Suppressor macrophage treated with lipopolysaccharide for 1 hour (primary cell): ENCODE measurements around the gene DAGLA.

Source experiments
- DNase-seq, 3 donors: peaks; one replicate each; pipeline ENCODE4 v3.0.0-alpha.2; 2020 to 2022

Gene DAGLA

DNA sequence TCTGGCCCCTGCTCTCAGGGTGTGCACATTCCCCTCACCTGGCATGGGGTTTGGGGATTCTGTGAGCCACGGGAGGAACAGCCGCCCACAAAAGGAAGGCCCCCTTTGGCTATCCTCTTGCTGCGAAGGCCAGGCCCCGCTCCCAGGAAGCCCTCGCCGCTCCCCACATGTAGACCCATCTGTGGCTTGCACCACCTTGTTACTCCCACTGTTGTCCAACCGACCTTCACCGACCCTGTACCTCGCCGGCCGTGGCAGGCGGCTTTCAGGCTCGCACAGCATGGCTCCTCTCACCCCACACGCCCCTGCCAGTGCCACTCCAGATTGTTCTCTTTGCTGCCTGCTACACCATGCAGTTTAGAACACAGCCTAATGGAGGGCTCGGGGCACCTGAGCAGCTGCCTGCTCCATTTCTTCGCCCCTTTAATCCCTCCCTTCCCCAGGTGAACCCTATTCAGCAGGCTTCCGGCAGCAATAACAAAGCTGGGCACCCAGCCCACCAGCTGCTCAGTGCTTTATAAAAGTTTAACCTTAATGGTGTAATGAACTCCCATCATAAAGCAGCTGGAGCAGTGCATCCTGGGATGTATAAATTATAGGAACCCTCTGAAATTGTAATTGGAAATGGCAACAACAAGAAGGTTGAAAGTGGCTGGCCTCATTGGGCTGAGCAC, 10.7 kb downstream of the DAGLA start:
- no peak for DNase-seq

DNA sequence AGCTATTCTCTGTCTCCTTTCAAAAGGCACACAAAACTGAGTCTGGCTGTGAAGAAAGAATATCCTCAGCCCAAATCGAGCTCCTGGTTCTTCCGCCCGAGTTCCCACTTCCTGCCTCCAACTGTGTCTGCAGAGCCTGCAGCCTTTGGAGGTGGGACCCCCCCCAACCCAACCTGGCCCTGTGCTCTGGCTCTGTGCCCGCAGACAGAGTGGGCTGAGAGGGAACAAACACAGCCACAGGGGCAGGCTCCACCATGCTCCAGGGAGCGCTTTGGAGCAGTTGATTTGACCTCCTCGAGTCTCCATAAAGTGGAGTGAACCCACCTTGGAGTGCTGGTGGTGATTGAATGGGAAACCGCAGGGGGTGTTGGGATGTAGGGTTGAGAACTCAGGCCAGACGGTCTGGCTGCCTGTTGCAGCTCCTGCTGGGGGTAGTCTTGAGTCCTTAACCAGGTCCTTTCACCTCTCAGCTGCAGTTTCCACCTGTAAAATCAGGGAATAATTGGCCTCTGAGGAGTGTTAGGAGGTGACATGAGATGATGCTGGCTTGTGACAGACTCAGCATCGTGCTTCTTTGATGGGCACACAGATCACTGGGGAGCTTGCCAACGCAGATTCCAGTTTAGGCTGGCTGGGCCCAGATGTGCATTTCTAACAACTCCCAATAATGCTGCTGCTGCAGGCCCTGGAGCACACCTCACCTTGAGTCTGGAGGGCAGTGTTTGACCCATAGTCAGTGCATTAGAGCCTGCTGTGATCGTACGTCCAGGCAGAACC, 11.4 kb downstream of the DAGLA start:
- no peak for DNase-seq

DNA sequence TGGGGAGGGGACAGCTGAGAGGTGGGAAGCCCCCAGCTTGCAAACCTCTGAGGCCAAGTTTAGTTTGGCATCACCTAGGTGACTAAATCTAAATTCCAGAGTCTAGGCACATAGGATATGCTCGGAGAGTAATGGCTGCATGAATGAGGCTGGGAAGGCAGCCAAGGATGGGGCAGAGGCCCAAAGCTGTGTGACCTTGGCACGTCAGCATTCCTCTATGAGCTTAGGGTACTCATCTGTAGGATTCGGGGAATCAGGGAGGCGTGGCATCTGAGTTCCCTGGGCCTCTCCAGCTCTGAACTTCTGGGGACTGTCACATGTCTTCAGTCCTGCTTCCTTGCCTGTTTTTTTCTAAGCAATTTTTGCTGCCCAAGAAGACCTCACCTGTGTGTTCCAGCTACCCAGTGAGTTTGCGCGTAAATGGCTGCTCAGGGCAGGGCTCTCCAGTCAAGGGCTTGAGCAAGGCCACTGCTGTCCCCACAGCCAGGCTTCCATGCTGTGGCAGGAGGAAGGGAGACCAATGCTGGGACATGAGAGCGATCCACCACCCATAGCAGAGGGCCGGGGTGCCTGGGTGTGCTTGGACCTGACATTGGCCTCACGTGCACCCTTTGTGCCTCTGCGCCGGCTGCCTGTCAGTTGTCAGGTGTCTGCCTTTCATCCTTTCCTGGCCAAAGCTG, 13.9 kb downstream of the DAGLA start:
- DNase-seq: no peak

DNA sequence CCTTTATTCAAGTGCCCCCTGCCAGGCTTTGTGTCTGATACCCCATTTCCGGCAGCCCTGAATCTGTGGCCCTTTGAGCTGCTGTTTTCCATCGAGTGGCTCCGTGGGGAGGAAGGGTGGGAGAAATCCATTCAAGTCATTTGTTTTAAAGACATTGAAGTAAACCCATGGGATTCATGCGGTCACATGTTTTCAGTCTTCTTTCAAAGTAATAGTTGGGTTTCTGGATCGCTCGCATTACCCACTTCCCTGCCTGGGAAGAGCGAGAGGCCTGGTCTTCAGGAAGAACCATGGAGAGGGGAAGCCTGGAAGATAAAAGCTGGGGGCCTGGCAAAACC, 14.4 kb downstream of the DAGLA start:
- no peak for DNase-seq

DNA sequence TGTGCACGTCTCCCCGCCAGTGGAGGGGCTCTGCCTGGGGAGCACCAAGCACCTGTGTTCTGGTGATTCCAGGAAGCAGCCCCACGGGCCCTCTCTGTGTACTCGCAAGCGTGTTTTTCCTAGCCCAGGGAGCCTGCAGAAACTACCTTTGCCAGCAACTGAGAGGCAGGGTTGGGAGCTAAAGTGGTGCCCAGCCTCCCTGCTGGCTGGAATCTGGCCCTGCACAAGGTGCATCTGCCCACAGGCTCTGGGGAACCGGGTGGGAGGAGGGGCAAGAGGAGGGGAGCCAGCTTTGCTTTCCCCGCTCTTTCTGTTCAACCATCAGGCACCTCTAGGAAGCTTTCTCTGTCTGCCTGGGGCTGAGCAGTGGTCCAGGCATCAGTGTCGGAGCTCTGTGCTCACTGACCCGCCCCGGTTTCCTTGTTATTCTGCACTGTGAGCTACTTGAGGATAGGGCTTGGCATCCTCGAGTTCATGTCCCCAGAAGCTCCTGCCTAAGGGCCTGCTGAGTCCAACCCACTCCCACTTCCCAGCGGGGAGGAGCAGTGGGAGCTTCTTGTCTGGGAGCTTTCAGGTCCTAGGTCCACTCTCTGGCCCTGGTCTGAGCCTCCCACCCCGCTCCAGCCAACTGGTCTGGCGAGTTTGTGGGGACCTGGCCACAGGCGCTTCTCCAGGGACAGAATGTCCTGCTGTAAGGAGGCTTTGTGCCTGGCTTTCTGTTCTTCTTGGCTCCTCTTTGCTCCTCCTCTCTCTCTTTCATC, 14.9 kb downstream of the DAGLA start:
- no peak for DNase-seq

DNA sequence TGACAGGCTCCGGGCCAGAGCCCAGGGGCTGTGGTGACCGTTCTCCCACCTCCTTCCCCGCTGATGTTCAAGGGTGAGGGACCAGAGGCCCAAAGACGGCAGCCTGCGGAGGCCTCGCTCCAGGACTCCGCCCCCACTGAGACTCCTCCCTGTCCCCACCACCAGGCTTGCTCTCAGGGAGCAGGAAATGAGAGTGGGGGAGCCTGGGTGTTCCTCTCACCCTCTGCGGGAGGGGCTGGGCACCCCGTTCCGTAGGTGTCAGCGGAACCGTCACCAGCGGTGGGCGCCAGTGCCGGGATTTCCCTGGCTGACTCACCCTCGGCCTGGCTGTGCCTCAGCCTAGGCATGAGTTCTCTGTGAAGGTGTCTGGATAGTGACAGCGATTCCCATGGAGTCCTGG, 15.7 kb downstream of the DAGLA start:
- DNase-seq: peak; percentile 98 to 99 (median 99)

DNA sequence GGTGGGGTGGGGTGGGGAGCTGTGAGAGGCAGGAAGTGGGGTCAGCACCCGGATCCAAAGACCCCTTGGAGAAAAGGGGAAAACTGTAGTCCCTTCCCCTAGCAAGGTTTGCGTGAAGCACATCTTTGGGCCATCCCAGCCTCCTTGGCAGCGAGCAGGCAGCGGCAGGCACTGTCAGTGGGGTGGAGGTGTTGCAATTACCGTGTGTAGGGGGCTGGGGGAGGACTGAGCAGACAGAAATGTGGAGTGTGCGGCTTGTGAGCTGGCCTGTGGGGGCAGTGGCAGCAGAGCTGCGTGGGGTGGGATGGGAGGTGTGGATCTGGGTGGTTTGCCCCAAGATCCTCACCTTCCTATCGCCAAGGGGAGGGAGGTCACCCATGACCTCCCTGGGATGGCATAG, 16.4 kb downstream of the DAGLA start:
- peak; percentile 31 to 64 (median 56) for DNase-seq

DNA sequence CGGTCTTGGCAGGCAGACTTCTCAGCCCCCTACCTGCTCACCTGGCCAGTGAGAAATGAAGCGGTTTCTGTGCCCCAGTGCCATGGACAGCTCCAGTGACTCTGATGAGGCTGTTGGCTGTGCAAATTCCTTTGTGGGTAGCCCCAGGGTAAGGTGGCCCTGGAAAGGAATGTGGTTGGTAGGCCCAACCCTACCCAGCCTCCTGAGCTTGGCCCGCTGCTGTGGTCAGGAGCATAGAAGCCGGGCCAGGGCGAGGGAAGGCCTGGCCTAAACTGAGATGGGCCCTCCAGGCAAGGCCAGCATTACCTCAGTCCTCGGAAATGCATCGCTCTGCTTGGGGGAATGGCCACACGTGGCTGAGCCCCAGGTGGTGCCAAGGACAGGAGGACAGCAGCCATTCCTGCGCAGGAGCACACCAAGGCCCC, 16.9 kb downstream of the DAGLA start:
- no peak for DNase-seq

DNA sequence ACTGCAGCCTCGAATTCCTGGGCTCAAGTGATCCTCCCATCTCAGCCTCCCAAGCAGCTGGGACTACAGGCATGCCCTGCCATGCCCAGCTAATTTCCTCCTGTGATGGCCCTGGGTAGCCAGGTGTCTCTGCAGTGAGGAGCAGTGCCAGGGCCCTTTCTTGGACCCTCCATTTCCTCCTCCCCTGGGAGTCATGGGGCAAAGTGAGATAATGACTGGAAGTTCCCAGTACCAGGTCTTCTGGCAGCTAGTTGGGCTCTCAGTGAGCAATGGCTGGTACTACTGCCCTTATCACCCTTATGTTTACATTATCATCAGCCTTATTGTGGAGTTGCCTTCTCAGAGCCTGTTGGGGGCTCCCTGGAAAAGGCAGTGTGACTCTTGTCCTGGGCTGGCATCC, 17.6 kb downstream of the DAGLA start:
- DNase-seq: peak in 2 of 3 donors; percentile 39 to 40

DNA sequence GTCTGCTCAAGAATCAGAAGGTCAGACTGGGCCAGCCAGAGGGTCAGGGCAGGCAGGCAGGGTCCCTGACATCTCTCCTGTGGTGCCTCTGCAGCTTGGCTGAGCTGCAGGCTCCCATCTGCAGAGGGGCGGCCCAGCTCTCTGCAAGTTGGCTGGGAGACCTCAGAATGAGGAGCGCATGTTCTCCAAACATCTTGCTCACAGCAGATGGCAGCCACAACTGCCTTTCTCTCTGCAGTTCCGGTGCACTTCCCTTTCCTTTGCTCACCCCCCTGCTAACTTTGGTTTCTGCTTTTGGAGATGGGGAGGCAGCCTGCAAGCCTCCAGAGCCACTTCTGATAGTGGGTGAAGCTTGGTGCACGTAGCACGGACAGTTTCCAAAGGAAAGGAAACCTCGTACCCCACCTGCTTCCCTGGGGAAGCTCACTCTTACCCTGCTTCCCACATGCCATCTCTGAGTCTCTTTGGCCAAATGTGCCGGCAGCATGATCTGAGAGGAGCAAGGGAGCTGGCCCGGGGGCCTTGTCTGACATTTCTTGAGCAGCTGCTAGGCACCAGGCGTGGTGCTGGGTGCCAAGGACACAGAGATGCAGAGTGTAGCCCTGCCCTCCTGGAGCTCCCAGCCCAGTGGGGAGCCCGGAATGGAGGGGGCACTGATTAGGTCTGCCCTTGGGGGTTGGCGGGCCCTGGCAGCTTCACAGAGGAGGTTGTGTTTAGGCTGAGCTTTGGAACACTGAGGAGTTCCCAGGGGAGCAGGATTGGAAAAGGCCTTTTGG, 18.2 kb downstream of the DAGLA start:
- peak; percentile 65 to 68 (median 67) for DNase-seq

DNA sequence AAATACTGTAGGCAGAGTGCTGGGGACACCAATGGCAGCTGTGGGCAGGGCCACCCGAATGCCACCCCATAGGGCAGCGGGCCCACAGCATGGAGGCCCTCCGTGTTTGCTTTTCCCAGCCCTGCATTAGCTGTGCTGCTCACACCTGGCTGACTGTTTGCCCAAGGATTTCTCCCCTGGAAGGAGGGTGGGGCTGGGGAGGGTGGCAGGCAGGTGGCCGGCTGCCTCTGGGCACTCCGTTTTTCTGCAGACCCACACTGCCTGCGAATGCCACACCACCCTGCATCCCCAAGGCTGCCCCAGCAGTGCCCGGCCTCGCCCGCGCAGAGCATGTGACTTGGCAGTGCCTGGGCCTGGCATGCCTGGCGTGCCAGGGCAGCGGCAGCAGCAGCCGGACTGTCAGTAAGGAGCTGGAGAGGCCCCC, 19.6 kb downstream of the DAGLA start:
- no peak for DNase-seq

DNA sequence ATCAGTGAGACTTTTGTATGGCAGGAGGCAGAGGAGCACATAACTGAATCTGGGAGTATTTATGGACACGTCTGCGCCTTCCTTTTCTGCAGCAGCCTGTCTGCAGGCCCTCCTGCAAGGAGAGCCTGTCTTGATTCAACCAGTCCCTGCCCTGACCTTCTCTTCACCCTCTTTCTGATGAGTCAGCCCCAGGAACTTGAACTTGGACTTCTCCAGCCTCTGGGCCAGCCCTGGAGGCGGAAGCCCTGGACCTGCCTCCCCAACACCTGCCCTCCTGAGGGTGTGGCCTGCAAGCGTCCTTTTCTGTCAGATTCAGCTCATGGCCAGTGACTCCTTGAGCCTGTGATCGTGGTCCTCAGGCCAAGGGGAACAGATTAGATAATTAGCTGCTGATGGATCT, 20.0 kb downstream of the DAGLA start:
- peak; percentile 59 to 69 (median 66) for DNase-seq

DNA sequence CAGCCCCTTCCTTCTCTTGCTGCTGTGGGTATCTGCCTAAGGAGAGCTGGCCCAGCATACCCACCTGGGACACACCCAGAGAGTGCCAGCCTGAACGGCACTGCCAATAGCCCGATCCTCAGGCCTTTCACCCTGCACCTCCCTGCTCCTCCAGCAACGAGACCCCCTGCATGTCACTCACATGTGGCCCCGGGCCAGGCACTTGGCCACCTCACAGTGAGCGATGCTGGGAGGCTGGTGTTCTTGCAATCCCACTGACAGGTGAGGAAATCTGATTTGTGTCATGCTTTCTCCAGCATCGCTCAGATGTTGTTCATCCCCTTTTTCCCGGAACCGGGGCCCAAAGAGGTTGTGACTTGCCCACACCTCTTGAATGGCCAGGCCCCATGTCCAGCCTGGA, 20.5 kb downstream of the DAGLA start:
- DNase-seq: no peak

DNA sequence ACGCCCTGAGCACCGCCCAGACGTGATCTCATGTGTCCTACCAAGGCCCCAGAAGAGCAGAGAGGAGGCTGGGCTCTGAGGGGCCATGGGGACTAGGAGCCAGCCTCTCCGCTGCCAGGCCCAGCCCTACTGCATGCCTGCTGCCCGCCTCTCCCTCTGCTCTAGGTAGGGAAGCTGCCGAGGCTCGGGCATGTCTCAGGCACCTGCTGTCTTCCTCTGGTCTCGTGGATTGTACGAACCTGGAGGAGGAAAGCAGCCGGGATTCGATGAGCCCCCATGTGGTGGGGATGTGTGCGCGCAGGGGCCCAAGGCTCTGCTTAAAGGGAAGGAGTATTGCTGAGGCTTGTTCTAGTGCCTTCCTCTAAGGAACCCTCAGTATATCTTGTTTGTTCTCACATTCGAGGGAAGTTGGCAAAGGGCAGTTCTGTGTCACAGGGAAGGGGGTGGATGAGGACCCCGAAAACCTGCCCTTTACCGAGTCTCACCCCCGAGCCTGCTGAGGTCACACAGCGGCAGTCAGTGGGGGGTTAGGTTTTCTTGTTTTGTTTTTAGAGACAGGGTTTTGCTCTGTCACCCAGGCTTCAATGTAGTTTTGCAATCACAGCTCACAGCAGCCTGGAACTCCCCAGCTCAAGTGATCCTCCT, 21.2 kb downstream of the DAGLA start:
- peak; percentile 85 to 90 (median 86) for DNase-seq

DNA sequence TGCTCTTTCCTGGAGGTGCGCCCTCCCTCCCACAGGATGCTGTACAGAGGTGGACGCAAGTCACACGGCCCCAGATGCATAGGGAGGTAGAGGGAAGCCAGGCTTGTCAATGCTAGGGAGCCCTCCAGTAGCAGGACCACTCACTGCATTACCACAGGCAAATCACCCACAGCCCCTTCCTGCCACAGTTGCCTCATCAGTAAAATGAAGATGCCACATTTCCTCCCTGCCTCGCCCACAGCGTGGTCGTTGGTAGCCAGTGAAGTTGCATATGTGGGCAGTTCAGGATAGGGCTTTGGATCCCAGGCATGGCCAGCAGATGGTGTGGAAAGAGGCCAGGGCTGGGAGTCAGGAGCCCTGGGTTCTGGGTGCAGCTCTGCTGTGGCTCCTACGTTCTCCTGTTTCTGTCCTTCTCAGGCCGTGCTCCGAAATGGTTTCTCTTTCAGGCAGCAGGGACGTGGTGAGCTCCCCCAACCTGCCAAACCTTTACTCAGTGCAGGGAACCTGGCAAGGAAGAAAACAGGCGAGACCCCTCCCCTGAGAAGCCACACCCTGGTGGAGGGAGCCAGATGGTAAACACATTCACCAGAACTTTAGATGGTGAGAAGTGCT, 22.6 kb downstream of the DAGLA start:
- peak; percentile 49 to 53 (median 51) for DNase-seq

DNA sequence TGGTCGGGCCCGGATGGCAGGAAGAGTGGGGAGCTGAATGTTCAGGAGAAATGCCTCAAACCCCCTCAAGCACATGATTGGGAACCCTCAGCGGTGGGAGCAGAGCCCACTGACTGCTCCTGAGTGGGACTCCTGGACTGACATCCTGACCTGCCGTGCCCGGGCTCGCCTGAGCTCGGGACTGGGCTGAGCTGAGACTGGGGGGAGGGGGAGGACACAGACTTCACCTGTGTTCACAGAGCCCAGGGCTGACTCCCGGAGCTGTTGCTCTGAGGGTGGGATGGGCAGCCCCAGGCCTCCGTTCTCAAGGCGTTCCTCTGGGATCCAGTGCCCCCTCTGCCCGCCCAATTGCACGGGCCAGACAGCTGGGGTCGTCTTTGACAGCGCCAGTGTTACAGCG, 24.6 kb downstream of the DAGLA start:
- no peak for DNase-seq

DNA sequence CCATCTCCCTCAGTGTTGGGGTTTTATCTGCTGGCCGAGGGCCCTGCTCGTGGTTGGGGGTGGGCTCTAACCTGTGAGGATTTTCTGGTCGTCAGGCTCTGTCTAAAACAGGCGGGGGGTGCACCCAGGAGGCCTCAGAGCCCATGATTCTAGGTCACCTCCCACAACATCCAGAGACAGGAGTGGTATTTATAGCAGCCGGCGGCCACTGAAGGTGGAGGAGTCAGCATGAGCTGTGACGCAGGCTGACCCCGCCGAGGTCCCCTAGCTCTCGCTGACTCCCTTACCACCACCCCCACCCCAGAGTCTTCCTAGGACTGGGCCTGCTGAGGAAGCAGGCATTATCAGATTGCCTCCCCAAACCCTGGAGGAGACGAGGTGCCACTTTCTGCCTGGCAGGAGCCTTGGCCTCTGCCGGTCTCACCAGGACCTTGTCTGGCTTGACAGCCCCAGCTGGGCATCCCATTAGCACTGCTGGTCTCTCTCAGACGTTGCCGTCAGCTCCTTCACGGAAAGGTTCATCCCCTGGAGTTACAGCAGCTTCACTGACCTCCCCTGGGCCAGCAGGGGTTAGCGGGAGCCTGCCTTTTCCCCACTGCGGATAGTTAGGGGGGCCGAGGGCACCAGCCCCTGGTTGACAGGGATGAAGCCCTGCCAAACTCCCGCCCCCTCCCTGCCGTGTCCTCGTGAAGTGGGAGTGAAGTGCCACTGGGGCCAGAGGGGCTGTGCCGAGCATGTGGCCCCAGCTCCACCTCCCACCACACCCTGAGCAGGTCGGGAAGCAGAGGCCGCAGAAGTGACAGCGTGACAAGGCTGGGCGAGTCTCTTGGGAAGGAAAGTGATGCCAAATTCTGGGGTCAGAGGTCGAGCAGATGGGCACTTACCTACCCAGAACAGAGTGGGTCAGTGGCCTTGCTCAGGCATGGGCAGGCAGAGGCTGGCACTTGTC, 26.5 kb downstream of the DAGLA start:
- DNase-seq: no peak

DNA sequence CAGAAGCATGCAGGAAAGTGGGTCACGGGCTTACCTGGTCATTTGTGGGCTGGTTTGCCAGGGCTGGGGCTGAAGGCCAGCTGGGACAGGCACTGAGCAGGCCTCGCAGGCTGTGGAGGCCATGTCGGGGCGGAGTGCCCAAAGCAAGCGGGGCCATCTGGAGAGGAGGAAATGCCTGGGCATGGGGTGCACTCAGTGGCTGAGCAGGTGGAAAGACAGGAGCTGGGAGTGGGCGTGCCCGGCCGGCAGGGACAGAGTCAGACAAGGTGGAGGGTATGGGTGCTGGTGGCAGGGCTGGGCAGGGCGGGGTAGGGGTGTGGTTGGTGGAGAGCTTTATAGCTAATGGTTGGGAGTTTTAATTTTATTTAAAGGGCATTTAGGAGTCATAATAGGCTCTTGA, 27.4 kb downstream of the DAGLA start:
- DNase-seq: no peak

DNA sequence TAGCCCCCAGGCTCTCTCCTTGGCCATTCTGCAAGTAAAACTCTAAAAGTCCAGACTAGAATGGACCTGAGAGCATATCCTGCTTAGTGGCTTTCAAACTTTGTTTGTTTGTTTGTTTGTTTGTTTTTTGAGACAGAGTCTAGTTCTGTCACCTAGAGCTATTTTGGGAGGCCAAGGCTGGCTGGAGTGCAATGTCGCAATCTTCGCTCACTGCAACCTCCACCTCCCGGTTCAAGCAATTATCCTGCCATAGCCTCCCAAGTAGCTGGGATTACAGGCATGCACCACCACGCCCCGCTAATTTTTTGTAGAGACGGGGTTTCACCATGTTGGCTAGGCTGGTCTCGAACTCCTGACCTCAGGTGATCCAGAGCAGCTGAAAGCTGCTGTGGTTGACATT, 28.9 kb downstream of the DAGLA start:
- no peak for DNase-seq

DNA sequence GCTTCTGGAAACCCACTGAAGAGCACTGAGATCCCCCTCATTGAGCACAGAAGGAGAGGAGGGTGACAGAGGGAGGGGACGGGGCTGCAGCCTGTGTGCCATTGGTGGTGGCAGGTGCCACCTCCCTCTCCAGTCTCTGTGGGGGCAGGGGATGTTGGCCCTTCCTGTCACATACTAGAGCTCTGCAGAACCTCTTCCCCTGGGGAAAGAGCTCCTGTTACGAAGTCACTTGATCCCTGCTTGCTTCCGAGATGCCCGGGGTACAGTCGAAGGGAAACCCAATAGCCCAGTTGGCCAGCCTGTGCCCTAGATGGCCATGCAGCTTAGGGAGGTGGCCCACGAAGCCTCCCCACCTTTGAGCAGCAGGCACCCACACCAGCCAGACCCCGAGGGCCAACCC, 29.4 kb downstream of the DAGLA start:
- DNase-seq: no peak
